ENCODE measurements around the gene ARCN1. TPM values are rescaled to one million over a fixed set of nuclear protein-coding genes. Genes with fewer than 3 reads are reported as not detected.
"Not testable (repeated sequence)": the region's sequence is repeated elsewhere in the genome, so short reads cannot be mapped to it uniquely, and the experiment has no call there.

ARCN1 gene
- polyA plus RNA-seq, 1 donor from 2014 or later = 67.2 TPM

DNA sequence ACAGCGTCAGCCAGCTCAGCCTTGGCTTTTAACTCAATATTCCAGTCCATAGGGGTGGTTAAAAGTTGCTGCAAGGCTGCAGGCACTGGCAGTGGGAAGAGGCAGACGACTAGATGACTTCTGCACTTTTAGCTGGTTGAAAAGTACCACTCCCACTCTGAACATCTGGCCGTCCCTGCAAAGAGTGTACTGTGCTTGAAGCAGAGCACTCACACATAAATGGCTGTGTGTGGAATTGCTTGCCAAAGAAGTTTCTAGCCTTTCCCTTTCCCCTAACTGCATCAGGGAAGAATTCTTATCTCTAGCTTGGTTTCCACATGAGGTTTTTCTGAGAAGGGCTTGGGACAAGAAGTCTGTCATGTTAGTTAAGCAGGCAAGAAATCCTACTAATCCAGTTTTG, 30.1 kb downstream of the ARCN1 start:
- H3K79me2 ChIP-seq (replicated peaks; ENCODE audit: insufficient read depth, low read length) = no peaks in the 10 kb centered on the region
- H3K27ac ChIP-seq (ENCODE audit: low read length) = no peak overlapping the region
- no peaks in the 10 kb centered on the region for H4K20me1 ChIP-seq (ENCODE audit: insufficient read depth)

DNA sequence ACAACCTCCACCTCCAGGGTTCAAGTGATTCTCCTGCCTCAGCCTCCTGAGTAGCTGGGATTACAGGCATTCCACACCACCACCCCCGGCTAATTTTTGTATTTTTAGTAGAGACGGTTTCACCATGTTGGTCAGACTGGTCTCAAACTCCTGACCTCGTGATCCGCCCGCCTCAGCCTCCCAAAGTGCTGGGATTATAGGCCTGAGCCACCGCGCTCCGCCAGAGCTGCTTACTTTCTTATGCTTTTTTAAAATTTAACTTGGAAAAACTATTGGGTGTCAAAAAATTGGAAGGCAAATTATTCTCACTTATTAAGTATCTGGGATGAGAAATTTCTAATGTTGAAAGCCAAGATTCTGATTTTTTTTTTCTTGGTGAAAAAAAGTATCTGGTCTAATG, 31.5 kb downstream of the ARCN1 start:
- H3K27ac ChIP-seq (ENCODE audit: low read length); H2AFZ ChIP-seq (ENCODE audit: low read depth, low read length); H3K9me2 ChIP-seq (ENCODE audit: insufficient read depth, low read length); H4K20me1 ChIP-seq (ENCODE audit: insufficient read depth); H3K9ac ChIP-seq (ENCODE audit: low read length); H3K36me3 ChIP-seq (ENCODE audit: insufficient read depth, low read length); H3K4me2 ChIP-seq (ENCODE audit: low read length); H3K79me2 ChIP-seq (replicated peaks; ENCODE audit: insufficient read depth, low read length); H3K9me3 ChIP-seq (ENCODE audit: low read length); H3K4me3 ChIP-seq (ENCODE audit: low read length); H3F3A ChIP-seq (ENCODE audit: insufficient read depth, low read length, poor library complexity, severe bottlenecking): not testable (repeated sequence)
- peaks cover 13% of the 10 kb centered on the region for H3K27me3 ChIP-seq (ENCODE audit: insufficient read depth, low read depth, low read length)

More for the DNA sequence above, 30.1 kb downstream of the ARCN1 start:
- Histone ChIP-seq H3F3A (ENCODE audit: insufficient read depth, low read length, poor library complexity, severe bottlenecking) (no peaks in the 10 kb centered on the region), H3K27me3 (ENCODE audit: insufficient read depth, low read depth, low read length) (no peaks in the 10 kb centered on the region), H3K9me3 (ENCODE audit: low read length) (no peaks in the 10 kb centered on the region), H3K9me2 (ENCODE audit: insufficient read depth, low read length) (no peaks in the 10 kb centered on the region), H3K4me2 (ENCODE audit: low read length) (no peak overlapping the region), H2AFZ (ENCODE audit: low read depth, low read length) (no peak overlapping the region), H3K9ac (ENCODE audit: low read length) (no peak overlapping the region), H3K36me3 (ENCODE audit: insufficient read depth, low read length) (peaks cover 6% of the 10 kb centered on the region), H3K4me3 (ENCODE audit: low read length) (no peak overlapping the region)
- TF ChIP-seq, protein P1, sequence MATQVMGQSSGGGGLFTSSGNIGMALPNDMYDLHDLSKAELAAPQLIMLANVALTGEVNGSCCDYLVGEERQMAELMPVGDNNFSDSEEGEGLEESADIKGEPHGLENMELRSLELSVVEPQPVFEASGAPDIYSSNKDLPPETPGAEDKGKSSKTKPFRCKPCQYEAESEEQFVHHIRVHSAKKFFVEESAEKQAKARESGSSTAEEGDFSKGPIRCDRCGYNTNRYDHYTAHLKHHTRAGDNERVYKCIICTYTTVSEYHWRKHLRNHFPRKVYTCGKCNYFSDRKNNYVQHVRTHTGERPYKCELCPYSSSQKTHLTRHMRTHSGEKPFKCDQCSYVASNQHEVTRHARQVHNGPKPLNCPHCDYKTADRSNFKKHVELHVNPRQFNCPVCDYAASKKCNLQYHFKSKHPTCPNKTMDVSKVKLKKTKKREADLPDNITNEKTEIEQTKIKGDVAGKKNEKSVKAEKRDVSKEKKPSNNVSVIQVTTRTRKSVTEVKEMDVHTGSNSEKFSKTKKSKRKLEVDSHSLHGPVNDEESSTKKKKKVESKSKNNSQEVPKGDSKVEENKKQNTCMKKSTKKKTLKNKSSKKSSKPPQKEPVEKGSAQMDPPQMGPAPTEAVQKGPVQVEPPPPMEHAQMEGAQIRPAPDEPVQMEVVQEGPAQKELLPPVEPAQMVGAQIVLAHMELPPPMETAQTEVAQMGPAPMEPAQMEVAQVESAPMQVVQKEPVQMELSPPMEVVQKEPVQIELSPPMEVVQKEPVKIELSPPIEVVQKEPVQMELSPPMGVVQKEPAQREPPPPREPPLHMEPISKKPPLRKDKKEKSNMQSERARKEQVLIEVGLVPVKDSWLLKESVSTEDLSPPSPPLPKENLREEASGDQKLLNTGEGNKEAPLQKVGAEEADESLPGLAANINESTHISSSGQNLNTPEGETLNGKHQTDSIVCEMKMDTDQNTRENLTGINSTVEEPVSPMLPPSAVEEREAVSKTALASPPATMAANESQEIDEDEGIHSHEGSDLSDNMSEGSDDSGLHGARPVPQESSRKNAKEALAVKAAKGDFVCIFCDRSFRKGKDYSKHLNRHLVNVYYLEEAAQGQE (IDR thresholded peaks at IDR 0.05; ENCODE audit: borderline replicate concordance) = no peak
- no peak for TF ChIP-seq POLR2AphosphoS5 (IDR thresholded peaks at IDR 0.05)
- TF ChIP-seq SMC3 (conservative IDR thresholded peaks at IDR 0.05; ENCODE audit: poor library complexity) = no peak
- TF ChIP-seq EZH2 (IDR thresholded peaks at IDR 0.05; ENCODE audit: borderline replicate concordance, insufficient read depth, low read length, poor library complexity, severe bottlenecking) = no peak
- no peak for TF ChIP-seq RAD21 (conservative IDR thresholded peaks at IDR 0.05)
- no peak for TF ChIP-seq EP300 (conservative IDR thresholded peaks at IDR 0.05; ENCODE audit: poor library complexity, severe bottlenecking)
- TF ChIP-seq MXI1 (conservative IDR thresholded peaks at IDR 0.05; ENCODE audit: poor library complexity, severe bottlenecking) = no peak
- TF ChIP-seq TAF1 (IDR thresholded peaks at IDR 0.05; ENCODE audit: low read depth) = no peak
- TF ChIP-seq, protein P2, sequence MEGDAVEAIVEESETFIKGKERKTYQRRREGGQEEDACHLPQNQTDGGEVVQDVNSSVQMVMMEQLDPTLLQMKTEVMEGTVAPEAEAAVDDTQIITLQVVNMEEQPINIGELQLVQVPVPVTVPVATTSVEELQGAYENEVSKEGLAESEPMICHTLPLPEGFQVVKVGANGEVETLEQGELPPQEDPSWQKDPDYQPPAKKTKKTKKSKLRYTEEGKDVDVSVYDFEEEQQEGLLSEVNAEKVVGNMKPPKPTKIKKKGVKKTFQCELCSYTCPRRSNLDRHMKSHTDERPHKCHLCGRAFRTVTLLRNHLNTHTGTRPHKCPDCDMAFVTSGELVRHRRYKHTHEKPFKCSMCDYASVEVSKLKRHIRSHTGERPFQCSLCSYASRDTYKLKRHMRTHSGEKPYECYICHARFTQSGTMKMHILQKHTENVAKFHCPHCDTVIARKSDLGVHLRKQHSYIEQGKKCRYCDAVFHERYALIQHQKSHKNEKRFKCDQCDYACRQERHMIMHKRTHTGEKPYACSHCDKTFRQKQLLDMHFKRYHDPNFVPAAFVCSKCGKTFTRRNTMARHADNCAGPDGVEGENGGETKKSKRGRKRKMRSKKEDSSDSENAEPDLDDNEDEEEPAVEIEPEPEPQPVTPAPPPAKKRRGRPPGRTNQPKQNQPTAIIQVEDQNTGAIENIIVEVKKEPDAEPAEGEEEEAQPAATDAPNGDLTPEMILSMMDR (IDR thresholded peaks at IDR 0.05; ENCODE audit: poor library complexity, severe bottlenecking) = no peak

DNA sequence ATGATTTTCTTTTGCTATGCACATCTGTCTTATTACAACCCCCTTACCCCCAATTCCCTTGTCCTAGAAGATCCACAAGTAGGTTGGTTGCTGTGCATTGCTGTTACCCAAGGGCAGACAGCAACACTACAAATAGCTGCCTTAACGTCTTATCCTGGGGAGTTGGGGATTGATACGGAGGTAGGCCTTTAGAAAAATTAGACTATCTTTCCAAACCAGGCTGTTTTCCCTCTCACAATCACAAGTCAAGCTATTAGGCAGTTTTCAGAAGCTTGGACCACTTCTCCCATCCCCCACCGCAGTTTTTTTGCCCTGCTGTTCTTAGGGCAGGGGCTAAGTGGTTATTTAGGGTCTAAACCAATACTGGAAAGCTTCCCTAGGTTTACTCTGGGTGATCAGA, 32.4 kb downstream of the ARCN1 start:
- TF ChIP-seq EZH2 (IDR thresholded peaks at IDR 0.05; ENCODE audit: borderline replicate concordance, insufficient read depth, low read length, poor library complexity, severe bottlenecking) = no peak
- no peak for TF ChIP-seq RAD21 (conservative IDR thresholded peaks at IDR 0.05)
- TF ChIP-seq SMC3 (conservative IDR thresholded peaks at IDR 0.05; ENCODE audit: poor library complexity) = no peak
- TF ChIP-seq TAF1 (IDR thresholded peaks at IDR 0.05; ENCODE audit: low read depth) = no peak
- TF ChIP-seq MXI1 (conservative IDR thresholded peaks at IDR 0.05; ENCODE audit: poor library complexity, severe bottlenecking) = no peak
- TF ChIP-seq, protein P2 (IDR thresholded peaks at IDR 0.05; ENCODE audit: poor library complexity, severe bottlenecking) = no peak
- no peaks in the 10 kb centered on the region for H3K79me2 ChIP-seq (replicated peaks; ENCODE audit: insufficient read depth, low read length)

More for the DNA sequence above, 32.4 kb downstream of the ARCN1 start:
- H3K9me3 ChIP-seq (ENCODE audit: low read length) = no peaks in the 10 kb centered on the region
- no peak overlapping the region for H2AFZ ChIP-seq (ENCODE audit: low read depth, low read length)
- H3F3A ChIP-seq (ENCODE audit: insufficient read depth, low read length, poor library complexity, severe bottlenecking) = no peaks in the 10 kb centered on the region
- no peak overlapping the region for H3K9ac ChIP-seq (ENCODE audit: low read length)
- peaks cover 6% of the 10 kb centered on the region for H3K36me3 ChIP-seq (ENCODE audit: insufficient read depth, low read length)
- H3K27ac ChIP-seq (ENCODE audit: low read length) = no peak overlapping the region
- no peaks in the 10 kb centered on the region for H3K9me2 ChIP-seq (ENCODE audit: insufficient read depth, low read length)
- no peak overlapping the region for H3K4me3 ChIP-seq (ENCODE audit: low read length)
- no peak overlapping the region for H3K4me2 ChIP-seq (ENCODE audit: low read length)
- H3K27me3 ChIP-seq (ENCODE audit: insufficient read depth, low read depth, low read length) = peaks cover 22% of the 10 kb centered on the region
- no peaks in the 10 kb centered on the region for H4K20me1 ChIP-seq (ENCODE audit: insufficient read depth)
